ENCODE data around the gene ACOXL. TPM values are rescaled to one million over a fixed set of nuclear protein-coding genes. Genes with fewer than 3 reads are reported as not detected.

Gene ACOXL
- total and polyA plus RNA-seq, 2 of the 8 experiments (the other 6 are each of a cell fraction or from before 2014, with no cell fraction given): 11.4 to 20.6 TPM

GRCh38 chr2:110713513-110714362 lies 18.6 kb upstream of the ACOXL start:
- Histone ChIP-seq H3K9me3 (ENCODE audit: insufficient read depth in 2 of 2, low read depth in 1 of 2, low read length in 1 of 2) (no peaks in the 10 kb centered on the region), H4K8ac (ENCODE audit: extremely low read depth, insufficient read depth, low read length) (no peak overlapping the region), H3K4me2 (ENCODE audit: insufficient read depth in 1 of 2, low read depth in 2 of 2, low read length in 2 of 2) (no peak overlapping the region), H3K4me3 (ENCODE audit: extremely low read depth in 1 of 4, insufficient read depth in 2 of 4, low read depth in 3 of 4, low read length in 4 of 4) (no peak overlapping the region), H3K56ac (replicated peaks; ENCODE audit: insufficient read length, low read depth, low read length) (no peak overlapping the region), H3K23ac (ENCODE audit: insufficient read length) (no peak overlapping the region), H2BK5ac (ENCODE audit: low read depth, low read length) (no peak overlapping the region), H3K9ac (replicated peaks in 1 of 4; ENCODE audit: extremely low read depth in 1 of 4, low read depth in 3 of 4, low read length in 3 of 4) (no peak overlapping the region), H3K79me1 (ENCODE audit: low read depth, low read length) (no peaks in the 10 kb centered on the region), H3K27me3 (replicated peaks in 1 of 4; ENCODE audit: control insufficient read depth in 3 of 4, extremely low read depth in 1 of 4, insufficient read depth in 3 of 4, low read length in 3 of 4) (no peaks in the 10 kb centered on the region), H3K27ac (ENCODE audit: low read depth, low read length) (no peak overlapping the region), H2BK15ac (ENCODE audit: low read length) (no peak overlapping the region), H2AK5ac (ENCODE audit: low read depth, low read length) (no peak overlapping the region), H3K23me2 (ENCODE audit: low read depth, low read length) (no peaks in the 10 kb centered on the region), H3K36me3 (ENCODE audit: control insufficient read depth in 2 of 4, insufficient read depth in 4 of 4, low read length in 3 of 4) (no peaks in the 10 kb centered on the region), H2BK20ac (ENCODE audit: low read length) (no peak overlapping the region), H3K4me1 (replicated peaks in 1 of 4; ENCODE audit: control insufficient read depth in 3 of 4, insufficient read depth in 4 of 4, low read length in 3 of 4) (no peaks in the 10 kb centered on the region), H3K18ac (ENCODE audit: extremely low read depth, low read length) (no peak overlapping the region), H3K79me2 (ENCODE audit: control insufficient read depth in 1 of 2, insufficient read depth in 2 of 2, low read length in 2 of 2) (no peaks in the 10 kb centered on the region), H4K20me1 (replicated peaks in 1 of 2; ENCODE audit: control insufficient read depth in 1 of 2, insufficient read depth in 2 of 2, low read length in 2 of 2) (no peaks in the 10 kb centered on the region), H4K91ac (replicated peaks; ENCODE audit: insufficient read length, low read length) (no peak overlapping the region), H3K4ac (replicated peaks; ENCODE audit: insufficient read length, low read depth, low read length) (no peak overlapping the region), H4K5ac (ENCODE audit: insufficient read length, low read depth, low read length) (no peak overlapping the region), H3K14ac (ENCODE audit: insufficient read length) (no peak overlapping the region), H2BK12ac (ENCODE audit: low read depth, low read length) (no peak overlapping the region), H2AFZ (ENCODE audit: low read length) (no peak overlapping the region), H2BK120ac (replicated peaks; ENCODE audit: low read depth, low read length) (no peak overlapping the region)
- TF ChIP-seq HDAC6 (IDR thresholded peaks at IDR 0.05; ENCODE audit: low read depth, low read length) (no peak), SRF (IDR thresholded peaks at IDR 0.05; ENCODE audit: low read depth, low read length) (no peak), HDAC2 (IDR thresholded peaks at IDR 0.05; ENCODE audit: borderline replicate concordance in 1 of 2, low read depth in 2 of 2, low read length in 2 of 2) (no peak), BRCA1 (IDR thresholded peaks at IDR 0.05; ENCODE audit: low read depth, low read length) (no peak), CHD1 (IDR thresholded peaks at IDR 0.05; ENCODE audit: low read depth, low read length) (no peak), KDM5A (IDR thresholded peaks at IDR 0.05; ENCODE audit: low read length) (no peak), POU5F1 (IDR thresholded peaks at IDR 0.05; ENCODE audit: low read depth, low read length) (no peak), JUND (IDR thresholded peaks at IDR 0.05; ENCODE audit: low read length) (no peak), MAFK (IDR thresholded peaks at IDR 0.05; ENCODE audit: low read depth, low read length) (no peak)
- ChIA-PET POLR2A (ENCODE audit: partially characterized antibody) (no interaction called here), CTCF (ENCODE audit: partially characterized antibody) (interaction anchor here (1.0 to 1.2 kb wide), 2 partner anchors 12 to 14 kb away, joined by 3 to 4 read pairs; no protein-coding TSS in a partner anchor)
- FAIRE-seq (no peak), DNase-seq (ENCODE audit: low read depth in 1 of 2, low spot score in 2 of 2) (no peak)
- 87% methylated on average over 6 of the region's 6 CpGs; no CpG with 5 or more reads in 1 of the 2 experiments for WGBS, 2 experiments (ENCODE audit: extremely low coverage in 1 of 2, insufficient coverage in 1 of 2, insufficient read length in 1 of 2, insufficient replicate concordance in 2 of 2, low coverage in 1 of 2, low lambda C conversion rate in 2 of 2, missing lambda C conversion rate in 1 of 2)
